GM21381 (cell line): ENCODE data around the gene SYNC.
"Not testable (repeated sequence)": the region's sequence is repeated elsewhere in the genome, so short reads cannot be mapped to it uniquely, and the experiment has no call there.

Experiments
- ATAC-seq: cut with Tn5 transposase; IDR thresholded peaks from one replicate; pipeline ENCODE4 v1.9.1; 2021; ENCODE audit warnings: mild to moderate bottlenecking, moderate library complexity; ENCODE audit not compliant: unreplicated experiment

SYNC gene

GRCh38 chr1:32724678-32725614, 22.4 kb upstream of the SYNC start:
- ATAC-seq, result no peak

DNA sequence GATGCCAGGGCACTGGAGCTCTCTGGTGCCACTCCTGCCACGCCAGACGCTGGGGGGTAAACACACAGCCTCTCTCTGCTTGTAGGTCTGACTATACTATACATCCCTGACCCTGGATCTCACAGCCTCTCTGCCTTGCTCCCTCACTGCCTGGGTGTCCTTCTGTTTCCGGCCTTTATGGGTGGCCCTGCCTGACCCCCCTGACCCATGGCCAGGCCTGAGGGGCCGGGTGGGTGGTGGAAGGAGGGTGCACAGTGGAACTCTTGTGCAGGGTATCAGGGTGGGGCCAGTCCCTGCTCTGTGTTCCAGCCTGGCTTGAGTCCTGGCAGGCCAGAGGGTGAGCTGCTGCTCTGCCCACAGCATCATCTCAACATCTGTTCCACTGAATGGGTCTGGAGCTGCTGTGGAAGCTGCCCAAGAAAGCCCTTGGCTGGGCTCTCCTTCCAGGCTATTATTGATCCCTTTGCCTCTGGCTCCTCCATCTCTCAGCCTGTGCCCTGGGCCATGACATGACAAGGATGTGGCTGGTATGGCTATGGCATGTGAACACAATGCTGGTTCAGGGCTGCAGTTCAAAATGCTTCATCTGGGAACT, 17.2 kb upstream of the SYNC start:
- ATAC-seq, result no peak

DNA sequence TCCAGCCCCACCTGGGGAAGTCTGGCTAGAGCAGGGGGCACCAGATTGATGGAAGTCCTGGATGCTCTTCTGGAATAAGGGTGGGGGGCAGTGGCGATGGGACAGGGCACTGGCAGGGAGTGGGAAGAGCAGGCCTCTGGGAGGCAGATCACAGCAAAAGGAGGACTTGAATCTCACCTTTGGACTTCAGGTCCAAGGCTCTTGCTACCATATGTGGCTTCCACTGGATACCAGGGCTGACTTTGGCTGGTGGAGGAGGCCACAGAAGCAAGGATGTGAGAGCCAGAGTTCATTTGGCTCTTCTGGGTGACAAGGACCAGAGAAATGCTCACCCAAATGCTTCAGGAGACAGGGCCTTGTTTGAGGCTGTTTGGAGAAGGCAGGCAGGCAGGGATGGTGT, 16.0 kb upstream of the SYNC start:
- ATAC-seq, result no peak

- no peak for ATAC-seq
Measured at GRCh38 chr1:32718036-32718435, 15.5 kb upstream of the SYNC start.

DNA sequence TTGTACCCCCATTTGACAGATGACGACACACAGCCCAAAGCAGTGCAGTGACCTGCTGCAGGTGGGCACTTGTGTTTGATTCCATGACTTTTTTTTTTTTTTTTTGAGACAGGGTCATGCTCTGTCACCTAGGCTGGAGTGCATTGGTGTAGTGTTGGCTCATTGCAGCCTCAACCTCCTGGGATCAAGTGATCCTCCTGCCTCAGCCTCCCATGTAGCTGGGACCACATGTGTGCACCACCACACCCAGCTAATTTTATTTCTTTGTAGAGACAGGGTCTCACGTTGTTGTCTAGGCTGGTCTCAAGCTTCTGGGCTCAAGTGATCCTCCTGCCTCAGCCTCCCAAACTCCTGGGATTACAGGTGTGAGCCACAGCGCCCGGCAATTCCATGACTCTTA, 14.9 kb upstream of the SYNC start:
- no peak for ATAC-seq

GRCh38 chr1:32716312-32717148, 14.0 kb upstream of the SYNC start:
- ATAC-seq, result no peak

DNA sequence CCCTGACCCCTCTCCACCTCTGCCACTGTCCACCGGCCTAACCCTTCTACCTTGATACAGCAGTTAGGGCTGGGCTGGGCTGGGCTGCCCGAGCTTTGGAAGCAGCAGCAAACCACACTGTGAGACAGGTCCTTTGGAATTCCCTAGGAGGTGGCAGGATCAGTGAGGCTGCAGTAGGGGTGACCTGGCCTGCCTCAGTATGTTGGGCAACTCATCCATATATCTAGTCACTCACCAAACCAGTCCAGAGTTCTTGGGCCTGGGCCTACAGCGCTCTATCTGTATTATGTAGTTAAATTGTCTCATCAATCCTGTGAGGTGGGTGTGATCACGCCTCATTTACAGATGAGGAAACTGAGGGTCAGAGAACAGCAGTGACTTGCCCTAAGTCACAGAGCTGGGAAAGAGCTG, 13.3 kb upstream of the SYNC start:
- ATAC-seq, result no peak

- ATAC-seq, result no peak
Measured at GRCh38 chr1:32714277-32714676, 11.7 kb upstream of the SYNC start.

DNA sequence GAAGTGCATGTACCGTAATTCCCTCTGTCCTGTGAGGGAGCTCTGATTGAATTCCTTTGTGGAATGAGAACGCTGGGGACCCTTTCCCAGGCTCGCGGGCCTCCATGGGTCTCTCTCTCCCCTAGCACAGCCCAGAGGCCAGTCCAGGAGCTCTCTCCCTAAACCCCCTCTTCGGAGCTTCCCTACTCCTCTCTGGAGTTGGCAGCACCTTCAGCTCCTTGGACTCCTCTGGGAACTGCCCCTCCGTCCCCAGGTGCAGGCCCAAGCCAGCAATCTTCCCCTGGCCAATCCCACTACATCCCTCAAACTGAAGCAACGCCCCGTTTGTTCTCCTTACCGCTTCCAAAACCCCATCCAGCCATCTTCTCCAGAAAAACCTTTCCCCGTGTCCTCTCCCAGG, 10.5 kb upstream of the SYNC start:
- ATAC-seq, result no peak

GRCh38 chr1:32711221-32711620, 8.7 kb upstream of the SYNC start:
- ATAC-seq, result not testable (repeated sequence)

- ATAC-seq, result no peak
Measured at GRCh38 chr1:32709476-32709875, 6.9 kb upstream of the SYNC start.

GRCh38 chr1:32709075-32709474, 6.5 kb upstream of the SYNC start:
- no peak for ATAC-seq

DNA sequence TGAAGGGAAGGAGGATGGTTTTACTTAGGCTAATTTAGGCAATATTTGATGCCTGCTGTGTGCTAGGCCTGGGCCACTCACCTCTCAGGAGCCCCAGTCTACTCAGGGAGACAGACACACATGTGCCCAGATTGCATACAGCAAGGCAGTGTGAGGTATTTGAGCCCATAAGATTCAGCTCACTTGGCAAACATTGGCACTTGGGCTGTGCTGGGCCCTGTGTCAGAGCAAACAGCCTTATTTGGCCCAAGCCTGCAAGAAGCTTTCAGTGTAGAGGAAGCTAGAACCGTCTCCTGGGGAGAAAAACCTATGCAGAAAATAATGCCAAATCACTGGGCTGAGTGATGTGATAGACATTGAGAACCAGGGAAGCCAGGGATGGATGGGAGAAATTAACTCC, 3.9 kb upstream of the SYNC start:
- no peak for ATAC-seq

DNA sequence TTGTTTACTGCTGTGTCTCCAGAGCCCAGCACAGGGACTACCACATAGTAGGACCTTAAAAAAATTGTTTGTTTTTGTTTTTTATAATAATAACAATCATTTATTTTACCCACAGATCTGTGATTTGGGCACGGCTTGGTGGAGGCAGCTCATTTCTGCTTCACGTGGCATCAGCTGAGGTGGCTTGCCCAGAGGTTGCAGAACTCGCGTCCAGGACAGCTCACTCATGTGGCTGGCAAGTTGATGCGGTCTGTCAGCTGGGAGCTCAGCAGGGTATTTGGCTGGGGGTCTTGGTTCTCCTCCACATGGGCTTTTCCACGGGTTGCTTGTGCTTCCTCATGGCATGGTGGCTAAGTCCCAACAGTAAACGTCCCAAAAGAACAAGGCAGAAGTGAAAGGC, 2.9 kb upstream of the SYNC start:
- no peak for ATAC-seq

- no peak for ATAC-seq
Measured at GRCh38 chr1:32703479-32704291, 1.1 kb upstream of the SYNC start.

DNA sequence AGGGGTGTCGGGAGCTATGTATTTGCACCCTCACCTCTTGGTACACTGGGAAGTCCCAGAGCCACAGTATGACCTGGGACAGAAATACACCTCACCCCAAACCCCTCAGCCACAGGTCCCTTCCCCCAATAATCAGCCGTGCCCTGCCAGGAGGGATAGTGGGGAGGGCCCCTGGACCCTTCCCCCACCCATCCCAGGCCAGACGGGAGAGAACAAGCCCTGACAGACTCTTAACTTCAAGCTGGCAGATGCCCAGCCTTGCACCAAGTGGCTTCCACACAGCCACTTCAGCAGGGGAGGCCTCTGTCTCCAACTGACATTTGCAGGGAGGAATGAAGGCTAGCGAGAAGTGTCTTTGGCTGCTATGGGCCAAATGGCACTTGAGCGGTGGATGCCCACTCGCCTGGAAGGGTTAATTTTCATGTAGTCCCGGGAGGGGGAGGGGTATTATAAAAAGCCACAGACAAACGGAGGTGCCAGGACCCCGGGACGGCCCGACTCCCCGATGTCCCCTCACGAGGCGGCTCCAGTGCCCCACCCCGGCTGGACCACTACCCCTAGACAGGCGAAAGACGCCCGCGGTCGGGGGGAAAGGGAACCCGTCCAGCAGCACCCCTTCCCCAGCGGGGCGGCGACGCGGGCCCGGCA, 495 bp downstream of the SYNC start:
- ATAC-seq, result no peak

DNA sequence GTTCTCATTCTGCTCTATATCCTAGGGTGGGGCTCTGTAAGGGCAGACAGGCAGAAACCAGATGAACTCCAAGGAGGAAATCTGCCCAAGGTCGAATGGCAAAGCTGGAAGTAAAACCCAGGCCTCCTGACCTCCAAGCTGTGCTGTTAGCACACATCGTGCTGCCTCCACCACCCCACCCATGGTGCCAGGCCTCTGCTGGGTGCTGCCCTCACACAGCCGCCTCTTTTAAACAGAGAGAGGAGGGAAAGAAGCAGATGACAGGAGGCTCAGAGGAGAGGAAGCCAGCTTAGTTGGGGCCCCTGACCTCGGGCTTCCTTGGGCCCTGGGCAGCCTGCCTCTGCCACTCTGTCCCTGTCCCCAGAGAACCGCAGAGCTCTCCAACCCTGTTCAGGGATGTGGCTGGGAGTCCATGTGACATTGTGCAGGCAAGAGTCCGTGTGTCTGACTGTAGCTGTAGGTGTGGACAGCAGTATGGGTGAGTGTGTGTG, 1.1 kb downstream of the SYNC start:
- no peak for ATAC-seq

DNA sequence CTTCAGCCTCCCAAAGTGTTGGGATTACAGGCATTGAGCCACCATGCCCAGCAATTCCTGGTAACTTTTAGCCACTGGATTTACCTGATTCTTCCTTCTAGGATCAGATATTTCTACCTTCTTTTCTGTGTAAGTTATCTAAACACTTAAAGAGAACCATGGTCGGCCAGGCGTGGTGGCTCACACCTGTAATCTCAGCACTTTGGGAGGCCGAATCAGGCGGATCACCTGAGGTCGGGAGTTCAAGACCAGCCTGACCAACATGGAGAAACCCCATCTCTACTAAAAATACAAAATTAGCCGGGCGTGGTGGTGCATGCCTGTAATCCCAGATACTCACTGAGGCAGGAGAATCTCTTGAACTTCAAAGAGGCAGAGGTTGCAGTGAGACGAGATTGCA, 5.6 kb downstream of the SYNC start:
- not testable (repeated sequence) for ATAC-seq

DNA sequence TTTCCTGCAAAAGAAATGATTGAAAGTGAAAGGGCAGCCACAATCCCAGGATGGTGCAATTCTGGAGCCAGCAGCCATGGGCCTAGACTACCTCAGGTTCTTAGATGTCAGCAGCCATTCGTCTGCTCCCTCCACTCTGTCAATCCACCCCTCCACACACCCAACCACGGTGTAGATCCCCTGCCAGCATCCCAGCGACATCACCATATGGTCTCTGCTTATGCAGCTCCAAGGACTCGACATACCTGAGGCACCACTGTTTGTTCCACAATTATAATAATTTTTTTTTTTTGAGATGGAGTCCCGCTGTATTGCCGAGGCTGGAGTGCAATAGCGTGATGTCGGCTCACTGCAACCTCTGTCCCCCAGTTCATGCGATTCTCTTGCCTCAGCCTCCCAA, 6.5 kb downstream of the SYNC start:
- no peak for ATAC-seq
